VCaP (cell line): ENCODE data around the gene SEMG2.

ENCODE experiments used
- H3K27ac ChIP-seq: fragments of 450-650 bp; 2 replicates; pipeline ENCODE4 v1.5.1; 2017
- TF ChIP-seq, protein P1 (sequence below): fragments of 450-650 bp; conservative IDR thresholded peaks from 2 replicates; pipeline ENCODE4 v1.5.1; 2017; ENCODE audit warnings: mild to moderate bottlenecking, moderate library complexity

SEMG2 gene

GRCh38 chr20:45253261-45253660 lies 32.1 kb downstream of the SEMG2 start:
- H3K27ac ChIP-seq, result peak overlapping the region; percentile 51; the same call in 1 of the 2 replicates
- TF ChIP-seq, protein P1, sequence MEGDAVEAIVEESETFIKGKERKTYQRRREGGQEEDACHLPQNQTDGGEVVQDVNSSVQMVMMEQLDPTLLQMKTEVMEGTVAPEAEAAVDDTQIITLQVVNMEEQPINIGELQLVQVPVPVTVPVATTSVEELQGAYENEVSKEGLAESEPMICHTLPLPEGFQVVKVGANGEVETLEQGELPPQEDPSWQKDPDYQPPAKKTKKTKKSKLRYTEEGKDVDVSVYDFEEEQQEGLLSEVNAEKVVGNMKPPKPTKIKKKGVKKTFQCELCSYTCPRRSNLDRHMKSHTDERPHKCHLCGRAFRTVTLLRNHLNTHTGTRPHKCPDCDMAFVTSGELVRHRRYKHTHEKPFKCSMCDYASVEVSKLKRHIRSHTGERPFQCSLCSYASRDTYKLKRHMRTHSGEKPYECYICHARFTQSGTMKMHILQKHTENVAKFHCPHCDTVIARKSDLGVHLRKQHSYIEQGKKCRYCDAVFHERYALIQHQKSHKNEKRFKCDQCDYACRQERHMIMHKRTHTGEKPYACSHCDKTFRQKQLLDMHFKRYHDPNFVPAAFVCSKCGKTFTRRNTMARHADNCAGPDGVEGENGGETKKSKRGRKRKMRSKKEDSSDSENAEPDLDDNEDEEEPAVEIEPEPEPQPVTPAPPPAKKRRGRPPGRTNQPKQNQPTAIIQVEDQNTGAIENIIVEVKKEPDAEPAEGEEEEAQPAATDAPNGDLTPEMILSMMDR, result no peak

DNA sequence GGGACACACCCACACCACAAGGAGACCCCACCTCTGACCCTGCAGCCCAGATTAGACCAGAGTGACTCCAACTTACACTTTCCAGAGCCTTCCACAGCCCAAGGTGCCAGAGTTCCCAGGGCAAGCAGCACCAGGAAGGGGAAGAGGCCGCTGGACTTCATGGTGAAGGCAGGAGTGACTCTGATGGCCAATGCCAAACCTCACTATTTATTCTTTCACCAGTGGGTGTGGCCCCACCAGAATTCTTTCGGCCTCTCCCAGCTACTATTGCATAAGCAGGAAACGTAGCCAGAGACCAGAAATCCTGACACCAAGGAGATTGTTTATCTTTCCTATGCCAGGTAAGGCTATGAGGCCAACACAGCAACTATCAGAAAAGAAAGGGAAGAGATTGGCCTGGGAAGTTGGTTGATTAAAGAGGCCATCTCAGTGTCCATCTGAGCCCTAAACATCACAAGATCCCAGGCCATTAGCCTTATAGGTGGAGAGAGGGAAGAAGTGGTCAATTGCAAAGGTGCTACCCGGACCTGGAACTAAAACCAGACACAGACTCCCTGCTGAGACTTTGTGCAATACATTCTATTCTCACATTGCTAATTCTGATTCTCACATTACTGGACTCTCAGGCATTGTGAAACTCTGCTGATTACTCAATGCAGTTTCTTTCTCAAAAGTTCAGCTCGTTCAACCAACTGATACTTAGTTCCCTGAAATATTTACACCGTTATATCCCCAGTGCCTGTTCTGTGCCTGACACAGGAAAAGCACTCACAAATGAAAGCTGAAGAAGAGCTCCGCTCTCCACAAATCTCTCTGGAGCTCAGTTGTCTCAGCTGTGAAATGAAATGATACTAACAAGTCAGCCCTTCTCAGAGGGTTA lies 33.5 kb downstream of the SEMG2 start, which contains the start of gene SLPI:
Gene SLPI (minus strand): TSS at position 182 of the 880 bp plus-strand sequence. CDS start 21 bp downstream, at position 161.
- TF ChIP-seq, protein P1, result no peak
- peak within 1 kb of the TSS; percentile 51 for H3K27ac ChIP-seq

DNA sequence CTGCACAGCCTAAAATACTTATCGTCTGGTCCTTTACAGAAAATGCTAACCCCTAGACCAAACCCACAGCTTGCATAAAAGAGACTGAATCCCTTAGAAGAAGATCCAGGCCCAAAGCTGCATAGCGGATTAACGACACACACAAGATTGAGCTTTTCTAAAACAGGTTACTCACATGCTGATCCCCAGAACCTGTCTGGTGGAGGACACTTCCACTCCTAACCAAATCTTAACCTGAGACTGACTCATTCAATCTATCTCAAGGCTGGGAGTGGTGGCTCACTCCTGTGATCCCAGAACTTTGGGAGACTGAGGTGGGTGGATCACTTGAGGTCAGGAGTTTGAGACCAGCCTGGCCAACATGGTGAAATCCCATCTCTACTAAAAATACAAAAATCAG lies 36.0 kb downstream of the SEMG2 start:
- TF ChIP-seq, protein P1, result no peak
- H3K27ac ChIP-seq, result no peak overlapping the region

DNA sequence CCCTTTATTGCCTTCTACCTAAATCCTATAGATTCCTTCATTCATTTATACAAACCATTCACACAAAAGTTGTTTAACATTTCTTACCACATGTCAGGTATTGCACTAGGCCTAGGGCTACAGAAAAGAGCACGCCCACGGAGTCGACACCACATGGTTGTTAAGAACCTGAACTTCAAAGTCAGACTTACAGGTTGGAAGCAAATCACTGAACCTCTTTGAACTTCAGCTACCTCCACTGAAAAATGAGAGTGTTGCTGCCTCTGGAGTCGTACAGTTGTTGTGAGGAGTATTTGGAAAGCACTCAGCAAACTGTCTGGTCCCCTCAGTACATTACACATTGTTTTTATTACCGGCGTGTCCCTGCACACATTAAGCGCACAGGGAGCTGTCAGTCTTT lies 36.5 kb downstream of the SEMG2 start:
- no peak overlapping the region for H3K27ac ChIP-seq

DNA sequence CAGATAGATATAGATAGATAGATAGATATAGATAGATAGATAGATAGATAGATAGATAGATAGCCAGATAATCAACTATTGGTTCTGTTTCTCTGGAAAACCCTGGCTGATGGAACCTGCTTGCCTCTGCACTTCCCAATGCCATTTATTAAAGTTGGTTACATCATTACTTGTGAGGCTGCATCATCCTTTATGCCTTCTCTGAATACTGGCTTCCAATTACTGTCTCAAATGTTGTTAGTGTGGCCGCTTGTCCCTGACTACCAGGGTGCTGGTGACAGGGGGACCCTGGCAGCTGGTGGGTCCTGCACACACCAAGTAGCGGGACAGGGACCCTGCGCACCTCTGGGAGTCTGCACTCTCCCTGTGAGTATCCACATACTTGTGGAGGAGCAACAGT lies 37.1 kb downstream of the SEMG2 start:
- no peak overlapping the region for H3K27ac ChIP-seq
- TF ChIP-seq, protein P1, result no peak

More for the DNA sequence above, 36.5 kb downstream of the SEMG2 start:
- TF ChIP-seq, protein P1, result no peak

- no peak overlapping the region for H3K27ac ChIP-seq
- TF ChIP-seq, protein P1, result no peak
Measured at GRCh38 chr20:45258664-45259063, 37.5 kb downstream of the SEMG2 start.

GRCh38 chr20:45263556-45264266 lies 42.5 kb downstream of the SEMG2 start:
- H3K27ac ChIP-seq, result no peak overlapping the region
- TF ChIP-seq, protein P1, result no peak
